ACHN (cell line): Measurements from ENCODE around the gene TXN2.

Experiments used
- DNase-seq: peaks from one replicate; pipeline ENCODE4 v3.0.0-alpha.2; 2015
- in situ Hi-C: cut with HindIII; loops from 2 replicates; pipeline ENCODE4 v1.10.0; 2017; ENCODE audit warnings: low sequenced_read_pairs, low pct_ligation_motif_present, low pct_unique_long_range_greater_than_20kb

TXN2 gene

DNA sequence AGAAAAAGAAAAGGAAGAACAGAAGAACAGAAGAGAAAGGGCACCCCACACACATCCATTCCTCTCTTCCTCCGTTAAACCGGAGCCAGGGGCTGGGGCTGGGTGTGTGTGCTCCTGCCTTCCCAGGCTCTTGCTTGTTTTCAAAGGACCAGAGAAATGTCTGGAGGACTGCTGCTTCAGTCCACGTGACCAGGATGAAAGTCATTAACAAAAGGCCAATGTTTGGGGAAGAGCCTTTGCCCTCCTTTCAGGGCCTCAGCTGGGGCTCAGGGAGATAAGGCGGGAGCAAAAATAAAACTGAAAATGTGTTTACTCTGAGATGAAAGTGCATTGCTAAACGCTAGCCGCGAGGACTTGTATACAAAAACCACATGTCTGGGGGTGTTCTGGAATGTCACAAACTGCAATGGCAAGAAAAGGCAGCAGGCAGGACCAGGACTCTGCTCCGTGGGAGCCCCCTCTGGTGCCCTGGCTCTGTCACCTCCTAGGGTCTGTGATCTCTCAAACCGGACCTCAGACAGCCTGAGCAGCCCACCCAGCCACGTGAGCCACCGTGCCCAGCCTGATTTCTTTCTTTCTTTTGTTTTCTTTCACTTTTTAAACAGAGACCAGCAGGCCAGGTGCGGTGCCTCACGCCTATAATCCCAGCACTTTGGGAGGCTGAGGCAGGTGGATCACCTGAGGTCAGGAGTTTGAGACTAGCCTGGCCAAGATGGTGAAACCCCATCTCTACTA is 62.1 kb downstream of the TXN2 start:
- in situ Hi-C loops, result no loop called here
- no peak for DNase-seq

DNA sequence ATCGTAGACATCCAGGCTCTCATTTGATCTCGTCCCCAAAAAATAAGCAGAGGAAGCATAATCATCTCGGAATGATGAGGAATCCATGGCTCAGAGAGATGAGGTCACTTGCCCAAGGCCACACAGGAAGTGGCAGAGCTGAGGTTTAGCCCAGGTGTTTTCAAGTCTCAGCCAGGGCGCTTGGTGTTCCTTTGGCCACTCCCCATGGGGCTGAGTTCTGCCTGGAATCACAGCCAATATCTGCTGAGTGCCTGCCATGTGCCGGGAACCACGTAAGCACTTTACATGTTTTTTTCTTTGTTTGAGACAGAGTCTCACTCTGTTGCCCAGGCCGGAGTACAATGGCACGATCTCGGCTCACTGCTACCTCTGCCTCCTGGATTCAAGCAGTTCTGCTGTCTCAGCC is 64.2 kb downstream of the TXN2 start:
- DNase-seq, result no peak
- in situ Hi-C loops, result no loop called here
